ENCODE measurements around the gene CDKN2B-AS1.

DNA sequence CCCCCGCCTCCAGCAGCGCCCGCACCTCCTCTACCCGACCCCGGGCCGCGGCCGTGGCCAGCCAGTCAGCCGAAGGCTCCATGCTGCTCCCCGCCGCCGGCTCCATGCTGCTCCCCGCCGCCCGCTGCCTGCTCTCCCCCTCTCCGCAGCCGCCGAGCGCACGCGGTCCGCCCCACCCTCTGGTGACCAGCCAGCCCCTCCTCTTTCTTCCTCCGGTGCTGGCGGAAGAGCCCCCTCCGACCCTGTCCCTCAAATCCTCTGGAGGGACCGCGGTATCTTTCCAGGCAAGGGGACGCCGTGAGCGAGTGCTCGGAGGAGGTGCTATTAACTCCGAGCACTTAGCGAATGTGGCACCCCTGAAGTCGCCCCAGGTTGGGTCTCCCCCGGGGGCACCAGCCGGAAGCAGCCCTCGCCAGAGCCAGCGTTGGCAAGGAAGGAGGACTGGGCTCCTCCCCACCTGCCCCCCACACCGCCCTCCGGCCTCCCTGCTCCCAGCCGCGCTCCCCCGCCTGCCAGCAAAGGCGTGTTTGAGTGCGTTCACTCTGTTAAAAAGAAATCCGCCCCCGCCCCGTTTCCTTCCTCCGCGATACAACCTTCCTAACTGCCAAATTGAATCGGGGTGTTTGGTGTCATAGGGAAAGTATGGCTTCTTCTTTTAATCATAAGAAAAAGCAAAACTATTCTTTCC is 19.7 kb upstream of the CDKN2B-AS1 start:
- TF ChIP-seq, protein P1, sequence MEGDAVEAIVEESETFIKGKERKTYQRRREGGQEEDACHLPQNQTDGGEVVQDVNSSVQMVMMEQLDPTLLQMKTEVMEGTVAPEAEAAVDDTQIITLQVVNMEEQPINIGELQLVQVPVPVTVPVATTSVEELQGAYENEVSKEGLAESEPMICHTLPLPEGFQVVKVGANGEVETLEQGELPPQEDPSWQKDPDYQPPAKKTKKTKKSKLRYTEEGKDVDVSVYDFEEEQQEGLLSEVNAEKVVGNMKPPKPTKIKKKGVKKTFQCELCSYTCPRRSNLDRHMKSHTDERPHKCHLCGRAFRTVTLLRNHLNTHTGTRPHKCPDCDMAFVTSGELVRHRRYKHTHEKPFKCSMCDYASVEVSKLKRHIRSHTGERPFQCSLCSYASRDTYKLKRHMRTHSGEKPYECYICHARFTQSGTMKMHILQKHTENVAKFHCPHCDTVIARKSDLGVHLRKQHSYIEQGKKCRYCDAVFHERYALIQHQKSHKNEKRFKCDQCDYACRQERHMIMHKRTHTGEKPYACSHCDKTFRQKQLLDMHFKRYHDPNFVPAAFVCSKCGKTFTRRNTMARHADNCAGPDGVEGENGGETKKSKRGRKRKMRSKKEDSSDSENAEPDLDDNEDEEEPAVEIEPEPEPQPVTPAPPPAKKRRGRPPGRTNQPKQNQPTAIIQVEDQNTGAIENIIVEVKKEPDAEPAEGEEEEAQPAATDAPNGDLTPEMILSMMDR (IDR thresholded peaks at IDR 0.05), result no peak
- no peak for TF ChIP-seq ZFX (IDR thresholded peaks at IDR 0.05; ENCODE audit: borderline replicate concordance)
